CD14-positive monocyte (primary cell): ENCODE results near the gene ADGB. TPM values are rescaled to one million over a fixed set of nuclear protein-coding genes. Genes with fewer than 3 reads are reported as not detected.

Experiments
- DNase-seq, 3 donors: peaks; one replicate each; pipeline ENCODE4 v3.0.0-alpha.2; 2011 to 2022
- H2AFZ ChIP-seq: 2 replicates; pipeline ENCODE4 v1.6.0; 2012; ENCODE audit warnings: mild to moderate bottlenecking, low read depth, low read length, inconsistent platforms; ENCODE audit not compliant: insufficient read depth, poor library complexity, severe bottlenecking
- H3K27ac ChIP-seq, 2 donors: 1 replicate in 1 of 2; 2 replicates in 1 of 2; pipeline ENCODE4 v1.5.1; 2012 to 2013; ENCODE audit warnings: low read length in 2 of 2, control low read depth in 1 of 2, inconsistent platforms in 1 of 2, low read depth in 1 of 2, mild to moderate bottlenecking in 1 of 2
- H3K27me3 ChIP-seq, 2 donors: one replicate each; pipeline versions ENCODE4 v1.6.0 to v1.6.1; 2011 to 2013; ENCODE audit warnings: low read length in 2 of 2; ENCODE audit not compliant: control insufficient read depth in 2 of 2, insufficient read depth in 2 of 2
- H3K36me3 ChIP-seq, 2 donors: replicated peaks in 1 of 2; 1 replicate in 1 of 2; 2 replicates in 1 of 2; pipeline versions ENCODE4 v1.5.1 to v1.6.1; 2012 to 2013; ENCODE audit warnings: low read length in 2 of 2, control low read depth in 1 of 2, inconsistent platforms in 1 of 2, mild to moderate bottlenecking in 1 of 2; ENCODE audit not compliant: insufficient read depth in 2 of 2, control insufficient read depth in 1 of 2
- H3K4me1 ChIP-seq, 2 donors: 1 replicate in 1 of 2; 2 replicates in 1 of 2; pipeline versions ENCODE4 v1.5.1 to v1.6.1; 2012 to 2013; ENCODE audit warnings: low read length in 2 of 2, control low read depth in 1 of 2, inconsistent platforms in 1 of 2, mild to moderate bottlenecking in 1 of 2, moderate library complexity in 1 of 2; ENCODE audit not compliant: insufficient read depth in 2 of 2, control insufficient read depth in 1 of 2
- H3K4me2 ChIP-seq: replicated peaks from 2 replicates; pipeline ENCODE3; 2012; ENCODE audit warnings: low read length, moderate library complexity, mild to moderate bottlenecking; ENCODE audit not compliant: poor library complexity, severe bottlenecking; ENCODE audit errors: extremely low read depth
- H3K4me3 ChIP-seq, 3 experiments: fragments of 200-600 bp in 1 of 3; sonication (generic) in 1 of 3; replicated peaks in 1 of 3; 1 replicate in 2 of 3; 2 replicates in 1 of 3; pipeline ENCODE4 v1.5.1; 2011 to 2013; ENCODE audit warnings: low read length in 3 of 3, mild to moderate bottlenecking in 3 of 3, control low read depth in 2 of 3, low read depth in 2 of 3, inconsistent platforms in 1 of 3, moderate library complexity in 1 of 3
- H3K79me2 ChIP-seq: 2 replicates; pipeline ENCODE4 v1.6.0; 2012; ENCODE audit warnings: mild to moderate bottlenecking, control low read depth, inconsistent platforms, low read length, moderate library complexity; ENCODE audit not compliant: insufficient read depth
- H3K9ac ChIP-seq: 2 replicates; pipeline ENCODE4 v1.6.0; 2017; ENCODE audit warnings: low read length, mild to moderate bottlenecking; ENCODE audit not compliant: insufficient read depth, poor library complexity, severe bottlenecking
- H3K9me3 ChIP-seq, 2 donors: replicated peaks in 1 of 2; 1 replicate in 1 of 2; 2 replicates in 1 of 2; pipeline versions ENCODE4 v1.5.1 to v1.6.1; 2012 to 2013; ENCODE audit warnings: low read length in 2 of 2, control low read depth in 1 of 2; ENCODE audit not compliant: control insufficient read depth in 1 of 2, insufficient read depth in 1 of 2
- H4K20me1 ChIP-seq: 2 replicates; pipeline ENCODE4 v1.6.0; 2012; ENCODE audit warnings: mild to moderate bottlenecking, low read length, control low read depth, moderate library complexity; ENCODE audit not compliant: insufficient read depth
- H3K27ac Mint-ChIP-seq, 7 donors: one replicate each; pipeline ENCODE4 v1.8.0; 2020; ENCODE audit warnings: mild to moderate bottlenecking in 7 of 7, mixed read lengths in 7 of 7, moderate library complexity in 6 of 7, inconsistent platforms in 2 of 7
- H3K27me3 Mint-ChIP-seq, 3 donors: one replicate each; pipeline ENCODE4 v1.8.0; 2021 to 2022; ENCODE audit warnings: low read depth in 3 of 3, mild to moderate bottlenecking in 3 of 3, mixed read lengths in 3 of 3, moderate library complexity in 3 of 3, inconsistent platforms in 1 of 3
- H3K36me3 Mint-ChIP-seq, 2 donors: one replicate each; pipeline ENCODE4 v1.8.0; 2020; ENCODE audit warnings: mixed read lengths in 2 of 2, inconsistent platforms in 1 of 2, mild to moderate bottlenecking in 1 of 2
- H3K4me1 Mint-ChIP-seq: one replicate; pipeline ENCODE4 v1.8.0; 2020; ENCODE audit warnings: mild to moderate bottlenecking, mixed read lengths
- H3K4me3 Mint-ChIP-seq, 2 donors: one replicate each; pipeline ENCODE4 v1.8.0; 2020; ENCODE audit warnings: mild to moderate bottlenecking in 2 of 2, mixed read lengths in 2 of 2, moderate library complexity in 1 of 2
- H3K9me3 Mint-ChIP-seq, 7 donors: one replicate each; pipeline ENCODE4 v1.8.0; 2020 to 2022; ENCODE audit warnings: mixed read lengths in 7 of 7, mild to moderate bottlenecking in 6 of 7, moderate library complexity in 6 of 7, inconsistent platforms in 2 of 7
- CTCF ChIP-seq: fragments of 200-600 bp; IDR thresholded peaks from one replicate; pipeline ENCODE4 v1.8.0; 2022; ENCODE audit warnings: antibody characterized with exemption, mild to moderate bottlenecking
- whole genome bisulfite sequencing: methylation state at CpG from one replicate; pipeline ENCODE4 v1.1.5; 2013; ENCODE audit warnings: missing lambda C conversion rate; ENCODE audit not compliant: insufficient coverage; 5-methylcytosine and 5-hydroxymethylcytosine counted together
- intact Hi-C, 2 donors: fragments of 100-400 bp; cut with micrococcal nuclease; formaldehyde crosslinking; loops; one replicate each; pipeline versions ENCODE4 v1.15.0 to v1.15.1; 2023
- polyA plus RNA-seq, 3 donors: library from polyadenylated mRNA; depleted of rRNA in 1 of 3; unstranded in 2 of 3; stranded (reverse) in 1 of 3; fragments of 300-500 nt in 2 of 3; fragments of >200 nt in 1 of 3; fragmentation: Illumina TruSeq in 2 of 3; gene quantifications; 1 replicate in 2 of 3; 2 replicates in 1 of 3; pipeline ENCODE4 v1.2.3, GENCODE V29; 2012 to 2021

ADGB gene
- polyA plus RNA-seq, 3 donors: 0.01 TPM; not detected in 2

GRCh38 chr6:146819596-146820320, 221.0 kb downstream of the ADGB start:
- Histone ChIP-seq H3K79me2 (no peaks in the 10 kb centered on the region), H3K4me1 (no peaks in the 10 kb centered on the region), H3K27me3 (no peaks in the 10 kb centered on the region), H3K4me3 (no peak overlapping the region), H2AFZ (no peak overlapping the region), H3K9ac (no peak overlapping the region), H3K4me2 (no peak overlapping the region), H3K9me3 (no peaks in the 10 kb centered on the region), H4K20me1 (no peaks in the 10 kb centered on the region), H3K27ac (no peak overlapping the region), H3K36me3 (no peaks in the 10 kb centered on the region)
- Mint-ChIP-seq H3K27ac (no peak overlapping the region), H3K4me3 (no peak overlapping the region), H3K36me3 (no peaks in the 10 kb centered on the region), H3K9me3 (peaks cover 0 to 7% (median 6%) of the 10 kb centered on the region in 7 donors), H3K4me1 (no peaks in the 10 kb centered on the region), H3K27me3 (peaks cover 0 to 4% (median 0%) of the 10 kb centered on the region in 3 donors)
- 97% methylated on average over 4 of the region's 8 CpGs for WGBS
- DNase-seq: no peak
- intact Hi-C loops: no loop called here
- no peak for TF ChIP-seq CTCF

GRCh38 chr6:146827216-146827928, 228.6 kb downstream of the ADGB start:
- Mint-ChIP-seq H3K36me3 (no peaks in the 10 kb centered on the region), H3K27me3 (no peaks in the 10 kb centered on the region), H3K4me1 (no peaks in the 10 kb centered on the region), H3K9me3 (peaks cover 0 to 5% (median 0%) of the 10 kb centered on the region in 7 donors), H3K27ac (no peak overlapping the region), H3K4me3 (no peak overlapping the region)
- 100% methylated on average over 1 of the region's 4 CpGs for WGBS
- H2AFZ ChIP-seq: no peak overlapping the region
- TF ChIP-seq CTCF: no peak
- intact Hi-C loops: no loop called here
- no peaks in the 10 kb centered on the region for H3K79me2 ChIP-seq
- H3K27ac ChIP-seq: no peak overlapping the region
- H3K27me3 ChIP-seq: no peaks in the 10 kb centered on the region
- no peak for DNase-seq
- H3K4me1 ChIP-seq: no peaks in the 10 kb centered on the region
- H3K4me2 ChIP-seq: no peak overlapping the region
- no peaks in the 10 kb centered on the region for H4K20me1 ChIP-seq
- no peaks in the 10 kb centered on the region for H3K36me3 ChIP-seq
- H3K4me3 ChIP-seq: no peak overlapping the region
- no peak overlapping the region for H3K9ac ChIP-seq
- no peaks in the 10 kb centered on the region for H3K9me3 ChIP-seq
